Subcutaneous abdominal adipose tissue (tissue), 5 donors: ENCODE measurements around the gene TAX1BP3.

Experiments used
- H3K27ac ChIP-seq: one replicate; pipeline ENCODE4 v1.7.0; 2013; ENCODE audit warnings: low read depth, mild to moderate bottlenecking, inconsistent platforms, low read length, moderate library complexity
- H3K27me3 ChIP-seq, 5 donors: one replicate each; pipeline ENCODE4 v1.7.0; 2013; ENCODE audit warnings: low read length in 5 of 5, inconsistent platforms in 1 of 5; ENCODE audit not compliant: control insufficient read depth in 5 of 5, insufficient read depth in 4 of 5
- H3K36me3 ChIP-seq, 5 donors: one replicate each; pipeline ENCODE4 v1.7.0; 2013; ENCODE audit warnings: low read length in 5 of 5; ENCODE audit not compliant: control insufficient read depth in 5 of 5, insufficient read depth in 5 of 5
- H3K4me1 ChIP-seq, 5 donors: one replicate each; pipeline ENCODE4 v1.7.0; 2013; ENCODE audit warnings: low read length in 5 of 5, mild to moderate bottlenecking in 3 of 5, moderate library complexity in 1 of 5; ENCODE audit not compliant: control insufficient read depth in 5 of 5, insufficient read depth in 5 of 5
- H3K4me3 ChIP-seq, 5 donors: one replicate each; pipeline ENCODE4 v1.7.0; 2013; ENCODE audit warnings: low read length in 5 of 5, low read depth in 1 of 5
- H3K9ac ChIP-seq, 5 donors: one replicate each; pipeline ENCODE4 v1.7.0; 2013; ENCODE audit warnings: low read length in 5 of 5, mild to moderate bottlenecking in 4 of 5, moderate library complexity in 3 of 5
- H3K9me3 ChIP-seq, 5 donors: one replicate each; pipeline ENCODE4 v1.7.0; 2013; ENCODE audit warnings: low read length in 5 of 5; ENCODE audit not compliant: control insufficient read depth in 5 of 5
- donor health status: healthy.
- donor health status: healthy.
- donor health status: healthy.
- donor health status: healthy.
- donor health status: healthy.

TAX1BP3 gene

GRCh38 chr17:3615160-3615870, 53.1 kb downstream of the TAX1BP3 start:
- Histone ChIP-seq H3K27ac (no peak overlapping the region), H3K36me3 (peaks cover 13 to 81% (median 70%) of the 10 kb centered on the region in 5 donors), H3K4me1 (peaks cover 0 to 3% (median 0%) of the 10 kb centered on the region in 5 donors), H3K4me3 (no peak overlapping the region), H3K9ac (no peak overlapping the region), H3K9me3 (peaks cover 0 to 4% (median 0%) of the 10 kb centered on the region in 5 donors), H3K27me3 (no peaks in the 10 kb centered on the region)

DNA sequence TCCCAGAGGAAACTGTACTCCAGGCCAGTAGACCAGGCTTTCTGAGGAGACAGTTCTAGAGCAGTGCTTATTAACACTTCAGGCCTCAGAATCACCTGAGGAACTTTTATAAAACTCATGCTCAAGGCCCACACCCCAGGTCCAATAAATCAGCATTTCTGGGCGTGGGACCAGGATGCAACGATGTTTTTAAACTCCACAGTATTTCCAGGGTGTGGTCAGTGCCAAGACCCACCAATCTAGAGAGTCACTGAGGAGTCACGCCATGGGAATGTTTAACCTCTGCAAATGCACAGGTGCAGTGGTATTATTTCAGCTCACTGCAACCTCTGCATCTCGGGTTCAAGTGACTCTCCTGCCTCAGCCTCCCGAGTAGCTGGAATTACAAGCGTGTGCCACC, 55.3 kb downstream of the TAX1BP3 start:
- Histone ChIP-seq H3K9ac (no peak overlapping the region), H3K4me3 (no peak overlapping the region), H3K27ac (no peak overlapping the region), H3K4me1 (peaks cover 0 to 3% (median 0%) of the 10 kb centered on the region in 5 donors), H3K9me3 (peaks cover 0 to 4% (median 0%) of the 10 kb centered on the region in 5 donors), H3K27me3 (no peaks in the 10 kb centered on the region), H3K36me3 (peaks cover 8 to 86% (median 78%) of the 10 kb centered on the region in 5 donors)
